Retina (tissue), 1 donor: ENCODE data around the gene SACS.
A peak's percentile ranks its signal among the peaks of the same experiment; 100 is the strongest.

ENCODE experiments used
- DNase-seq: peaks from one replicate; pipeline ENCODE4 v3.0.0-alpha.2; 2016

Gene SACS, protein sequence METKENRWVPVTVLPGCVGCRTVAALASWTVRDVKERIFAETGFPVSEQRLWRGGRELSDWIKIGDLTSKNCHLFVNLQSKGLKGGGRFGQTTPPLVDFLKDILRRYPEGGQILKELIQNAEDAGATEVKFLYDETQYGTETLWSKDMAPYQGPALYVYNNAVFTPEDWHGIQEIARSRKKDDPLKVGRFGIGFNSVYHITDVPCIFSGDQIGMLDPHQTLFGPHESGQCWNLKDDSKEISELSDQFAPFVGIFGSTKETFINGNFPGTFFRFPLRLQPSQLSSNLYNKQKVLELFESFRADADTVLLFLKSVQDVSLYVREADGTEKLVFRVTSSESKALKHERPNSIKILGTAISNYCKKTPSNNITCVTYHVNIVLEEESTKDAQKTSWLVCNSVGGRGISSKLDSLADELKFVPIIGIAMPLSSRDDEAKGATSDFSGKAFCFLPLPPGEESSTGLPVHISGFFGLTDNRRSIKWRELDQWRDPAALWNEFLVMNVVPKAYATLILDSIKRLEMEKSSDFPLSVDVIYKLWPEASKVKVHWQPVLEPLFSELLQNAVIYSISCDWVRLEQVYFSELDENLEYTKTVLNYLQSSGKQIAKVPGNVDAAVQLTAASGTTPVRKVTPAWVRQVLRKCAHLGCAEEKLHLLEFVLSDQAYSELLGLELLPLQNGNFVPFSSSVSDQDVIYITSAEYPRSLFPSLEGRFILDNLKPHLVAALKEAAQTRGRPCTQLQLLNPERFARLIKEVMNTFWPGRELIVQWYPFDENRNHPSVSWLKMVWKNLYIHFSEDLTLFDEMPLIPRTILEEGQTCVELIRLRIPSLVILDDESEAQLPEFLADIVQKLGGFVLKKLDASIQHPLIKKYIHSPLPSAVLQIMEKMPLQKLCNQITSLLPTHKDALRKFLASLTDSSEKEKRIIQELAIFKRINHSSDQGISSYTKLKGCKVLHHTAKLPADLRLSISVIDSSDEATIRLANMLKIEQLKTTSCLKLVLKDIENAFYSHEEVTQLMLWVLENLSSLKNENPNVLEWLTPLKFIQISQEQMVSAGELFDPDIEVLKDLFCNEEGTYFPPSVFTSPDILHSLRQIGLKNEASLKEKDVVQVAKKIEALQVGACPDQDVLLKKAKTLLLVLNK (N-terminal part only)

DNA sequence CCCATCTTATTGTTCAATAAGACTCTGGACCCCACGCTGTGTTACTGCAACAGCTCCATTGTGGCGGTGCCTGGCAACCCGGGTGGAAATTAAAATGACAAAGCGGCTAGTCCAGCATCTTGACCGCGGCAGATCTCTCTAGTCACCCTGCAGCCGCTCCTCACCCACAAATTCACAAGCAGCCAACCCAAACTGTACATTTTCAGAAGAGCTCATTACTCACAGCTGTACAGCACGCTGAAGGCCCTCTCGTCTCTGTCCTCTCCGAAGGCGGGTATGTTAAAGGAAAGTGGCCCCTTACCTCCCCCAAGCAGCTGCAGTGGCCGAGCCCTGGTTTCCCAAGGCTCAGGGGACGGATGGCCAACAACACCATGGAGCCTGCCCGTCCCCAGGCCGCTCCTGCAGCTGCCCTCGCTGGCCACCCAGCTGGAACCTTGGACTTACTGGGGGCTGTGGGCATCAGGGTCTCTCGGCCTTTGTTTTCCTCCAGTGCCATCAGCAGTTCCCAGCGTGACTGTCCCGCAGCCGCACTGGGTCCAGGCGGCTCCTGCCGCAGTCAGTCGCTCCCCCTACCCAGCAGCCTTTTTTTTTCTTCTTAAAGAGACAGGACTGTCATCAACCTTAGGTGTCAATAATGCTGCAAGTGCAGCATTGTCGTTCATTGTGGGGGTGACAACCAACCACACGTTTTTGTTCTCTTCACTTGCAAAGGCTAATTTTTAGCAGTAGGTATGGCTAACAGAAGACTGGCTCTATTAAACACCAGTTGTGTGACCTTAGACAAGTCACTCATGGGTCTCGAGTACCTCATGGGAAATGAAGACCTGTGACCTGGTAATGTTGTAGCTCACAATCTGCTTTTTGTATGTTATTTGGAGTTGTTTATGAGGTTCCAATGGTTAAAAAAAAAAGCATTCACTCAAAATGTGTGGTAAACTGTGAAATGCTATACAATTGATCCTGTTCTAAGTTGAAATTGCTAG lies at the start of gene SACS:
SACS (minus strand) TSS at position 532 of the 983 bp plus-strand sequence. CDS start 22,463 bp downstream, outside the sequence.
- DNase-seq, result peak; percentile 95

DNA sequence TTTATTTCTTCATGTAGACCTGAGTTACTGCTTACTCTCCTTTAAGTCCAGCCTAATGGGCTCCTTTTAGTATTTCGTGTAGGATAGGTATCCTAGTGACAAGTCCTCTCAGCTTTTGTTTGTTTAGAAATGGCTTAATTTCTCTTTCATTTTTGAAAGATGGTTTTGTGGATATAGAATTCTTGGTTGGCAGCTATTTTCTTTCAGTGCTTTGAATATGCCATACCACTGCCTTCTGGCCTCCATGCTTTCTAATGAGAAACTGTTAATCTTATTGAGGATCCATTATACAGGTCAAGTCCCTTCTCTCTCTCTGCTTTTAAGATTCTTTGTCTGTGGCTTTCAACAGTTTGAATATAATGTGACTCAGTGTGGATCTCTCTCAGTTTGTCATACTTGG lies 46.8 kb upstream of the SACS start:
- DNase-seq, result no peak

DNA sequence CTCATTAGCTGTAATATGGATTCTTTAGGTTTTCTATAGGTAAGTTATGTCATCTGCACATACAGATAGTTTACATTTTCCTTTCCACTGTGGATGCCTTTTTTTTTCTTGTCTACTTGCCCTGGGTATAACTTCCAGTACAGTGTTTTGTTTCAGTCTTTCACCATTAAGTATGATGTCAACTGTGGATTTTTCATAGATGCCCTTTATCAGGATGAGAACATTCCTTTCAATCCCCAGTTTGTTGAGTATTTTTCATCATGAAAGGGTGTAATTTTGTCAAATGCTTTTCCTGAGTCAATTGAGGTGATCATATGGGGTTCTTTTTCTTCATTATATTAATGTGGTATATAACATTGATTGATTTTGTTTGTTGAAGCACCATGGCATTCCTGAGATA lies 43.6 kb upstream of the SACS start:
- DNase-seq, result no peak

DNA sequence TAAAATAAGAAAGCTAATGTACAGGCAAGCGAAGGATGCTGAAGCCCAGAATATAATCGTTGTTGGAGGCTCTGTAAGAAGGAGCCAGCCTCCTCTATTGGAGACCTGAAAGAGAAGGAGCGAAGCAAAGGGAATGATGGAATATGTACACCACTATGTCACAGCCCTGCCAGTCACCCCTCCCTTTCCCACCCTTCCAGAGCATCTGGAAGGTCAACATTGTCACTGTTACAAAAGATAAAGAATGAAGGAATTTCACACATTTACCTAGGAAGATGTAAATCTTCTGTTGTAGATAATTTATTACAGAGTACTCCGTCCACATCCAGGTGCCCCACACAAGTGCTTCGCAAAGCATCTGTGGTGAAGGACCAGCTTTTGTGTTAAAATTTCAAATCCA lies 39.7 kb upstream of the SACS start:
- DNase-seq, result no peak

DNA sequence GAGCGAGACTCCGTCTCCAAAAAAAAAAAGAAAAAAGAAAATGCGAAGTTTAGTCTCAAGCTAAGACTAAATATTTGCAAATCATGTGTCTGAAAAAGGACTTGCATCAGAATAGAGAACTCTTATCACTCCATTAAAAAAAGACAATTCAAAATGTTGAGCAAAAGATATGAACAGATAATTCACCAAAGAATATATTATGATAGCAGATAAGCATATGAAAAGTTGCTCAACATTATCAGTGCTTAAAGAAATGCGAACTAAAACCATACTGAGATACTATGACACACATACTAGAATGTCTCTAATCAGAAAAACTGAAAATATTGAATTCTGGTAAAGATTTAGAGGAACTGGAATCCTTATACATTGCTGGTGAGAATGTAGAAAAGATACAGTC lies 38.7 kb upstream of the SACS start:
- no peak for DNase-seq

DNA sequence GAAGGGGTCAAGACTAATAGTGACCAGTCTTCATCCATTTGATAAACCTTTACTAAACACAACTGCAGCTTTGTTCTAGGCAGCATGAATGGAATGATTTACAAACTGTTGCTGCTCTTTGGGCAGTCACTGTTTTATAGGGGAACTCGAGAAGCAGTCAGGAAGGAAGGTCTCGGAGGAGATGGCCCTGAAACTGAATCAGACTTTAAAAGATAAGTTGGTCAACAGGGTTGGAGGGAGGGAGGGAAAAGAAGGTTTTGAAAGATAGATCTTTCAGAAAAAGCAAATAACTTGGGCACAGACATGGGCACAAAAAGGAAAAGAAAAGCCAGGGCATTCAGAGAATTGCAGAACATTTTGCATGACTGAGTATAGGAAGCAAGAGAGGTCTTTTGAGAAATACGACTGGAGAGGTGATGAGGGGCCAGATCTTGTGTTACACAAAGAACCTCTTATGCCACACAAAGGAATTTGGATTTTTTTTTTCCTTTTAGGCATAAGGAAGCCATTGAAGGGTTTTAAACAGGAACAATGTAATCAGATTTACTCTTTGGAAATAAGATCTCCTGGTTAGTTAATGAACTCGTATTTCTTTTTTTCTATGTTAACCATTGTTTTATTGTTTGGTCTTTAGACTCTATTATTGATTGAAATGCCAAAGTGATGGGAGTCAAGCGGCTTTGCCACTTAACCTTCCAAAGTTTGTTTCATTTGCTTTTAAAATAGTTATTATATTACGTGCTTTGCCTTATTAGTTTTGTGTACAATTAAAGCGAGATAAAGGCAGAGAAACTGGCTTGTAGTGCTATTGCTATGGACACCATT lies 37.5 kb upstream of the SACS start:
- peak; percentile 22 for DNase-seq

DNA sequence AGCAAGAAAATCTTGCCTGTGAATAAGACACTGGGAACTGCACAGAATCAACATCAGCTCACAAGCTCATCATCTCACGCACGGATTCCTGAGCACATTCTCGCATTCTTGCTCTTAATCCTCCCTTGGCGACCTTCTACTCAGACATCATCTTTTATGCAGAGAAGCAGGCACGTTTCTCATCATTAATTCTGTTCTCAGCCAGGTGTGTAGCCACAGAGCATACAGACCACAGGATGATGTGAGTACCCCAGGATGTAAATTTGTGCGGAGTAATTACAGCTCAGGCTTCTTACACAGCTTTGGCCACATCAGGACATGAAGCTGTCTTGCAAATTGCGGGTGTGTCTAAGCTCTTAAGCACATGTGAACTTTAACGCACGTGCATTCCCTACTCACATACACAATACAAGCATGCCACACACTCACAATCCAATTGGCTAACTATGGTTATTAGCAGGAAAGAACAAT lies 36.5 kb upstream of the SACS start:
- DNase-seq, result peak; percentile 55

DNA sequence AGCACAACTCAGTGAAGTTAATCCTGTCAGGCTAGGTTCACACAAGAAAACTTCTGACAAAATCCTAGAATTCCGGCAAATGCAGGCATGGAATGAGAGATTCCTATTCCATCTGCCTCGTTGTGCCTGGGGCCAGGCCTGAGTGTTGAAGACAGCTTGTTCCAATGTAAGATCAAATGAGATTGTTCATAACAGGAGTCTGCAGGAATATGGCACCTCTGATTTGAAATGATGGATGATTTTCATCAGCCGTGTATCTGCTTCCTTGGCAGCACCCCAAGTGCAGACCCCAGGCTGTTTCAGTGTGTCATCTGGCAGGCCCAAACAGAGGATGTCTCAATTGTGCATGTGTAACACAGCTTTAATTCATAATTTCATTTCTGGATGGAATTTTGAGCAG lies 35.3 kb upstream of the SACS start:
- no peak for DNase-seq

DNA sequence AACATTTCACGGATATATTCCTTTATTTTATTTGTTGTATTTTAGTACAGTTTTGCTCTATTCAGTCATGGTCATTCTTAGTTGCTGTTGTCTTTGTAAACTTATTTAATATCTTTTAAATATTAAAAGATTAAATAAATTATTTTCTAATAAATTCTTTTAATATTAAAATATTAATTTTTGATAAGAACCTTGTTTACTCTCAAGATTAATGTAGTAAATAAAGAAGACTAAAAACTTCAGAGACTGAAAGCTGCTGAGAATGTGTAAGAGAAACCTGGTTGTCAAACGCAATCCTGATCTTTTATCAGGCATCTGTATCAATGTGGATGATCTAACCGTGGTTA lies 34.4 kb upstream of the SACS start:
- DNase-seq, result no peak

DNA sequence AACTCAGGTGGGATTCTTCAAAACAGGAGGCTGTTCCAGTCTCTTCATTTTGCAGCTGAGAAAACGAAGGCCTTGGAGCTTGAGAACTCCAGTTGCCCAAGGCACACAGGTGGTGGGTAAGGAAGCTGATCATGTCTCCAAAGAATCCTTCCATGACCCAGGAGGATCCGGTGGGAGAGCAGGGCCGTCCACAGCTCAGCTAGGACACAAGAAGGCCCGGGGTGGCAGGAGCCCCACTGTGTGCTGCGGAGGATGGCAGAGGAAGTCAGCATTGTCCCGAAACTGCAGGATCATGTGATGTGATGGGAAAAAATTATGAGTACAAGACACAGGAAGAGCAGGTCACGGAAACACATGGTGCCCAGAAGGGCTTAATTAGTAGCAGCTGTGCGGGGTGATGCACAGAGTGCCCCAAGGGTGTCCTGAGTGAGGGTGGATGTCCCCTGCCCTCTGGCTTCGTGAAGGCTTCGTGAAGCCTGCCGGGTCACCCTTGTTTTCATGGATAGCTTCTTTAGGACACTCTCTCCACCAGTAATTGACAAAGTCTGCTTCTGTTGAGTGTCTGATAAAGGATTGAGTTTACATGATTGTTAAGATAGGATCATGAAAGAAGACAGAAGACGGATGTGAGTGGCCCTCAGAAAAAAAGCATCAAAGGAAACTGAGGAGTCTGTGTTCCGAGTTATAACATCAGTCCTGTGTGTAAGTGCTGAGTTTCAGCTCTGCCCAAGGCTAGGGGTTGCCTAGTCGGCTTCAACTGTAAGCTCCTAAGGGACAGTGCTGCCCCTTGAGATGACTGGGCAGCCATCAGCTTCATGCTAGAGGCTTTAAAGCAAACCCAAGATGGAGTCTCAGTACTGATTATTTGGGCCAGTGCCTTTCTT lies 33.8 kb upstream of the SACS start:
- no peak for DNase-seq

DNA sequence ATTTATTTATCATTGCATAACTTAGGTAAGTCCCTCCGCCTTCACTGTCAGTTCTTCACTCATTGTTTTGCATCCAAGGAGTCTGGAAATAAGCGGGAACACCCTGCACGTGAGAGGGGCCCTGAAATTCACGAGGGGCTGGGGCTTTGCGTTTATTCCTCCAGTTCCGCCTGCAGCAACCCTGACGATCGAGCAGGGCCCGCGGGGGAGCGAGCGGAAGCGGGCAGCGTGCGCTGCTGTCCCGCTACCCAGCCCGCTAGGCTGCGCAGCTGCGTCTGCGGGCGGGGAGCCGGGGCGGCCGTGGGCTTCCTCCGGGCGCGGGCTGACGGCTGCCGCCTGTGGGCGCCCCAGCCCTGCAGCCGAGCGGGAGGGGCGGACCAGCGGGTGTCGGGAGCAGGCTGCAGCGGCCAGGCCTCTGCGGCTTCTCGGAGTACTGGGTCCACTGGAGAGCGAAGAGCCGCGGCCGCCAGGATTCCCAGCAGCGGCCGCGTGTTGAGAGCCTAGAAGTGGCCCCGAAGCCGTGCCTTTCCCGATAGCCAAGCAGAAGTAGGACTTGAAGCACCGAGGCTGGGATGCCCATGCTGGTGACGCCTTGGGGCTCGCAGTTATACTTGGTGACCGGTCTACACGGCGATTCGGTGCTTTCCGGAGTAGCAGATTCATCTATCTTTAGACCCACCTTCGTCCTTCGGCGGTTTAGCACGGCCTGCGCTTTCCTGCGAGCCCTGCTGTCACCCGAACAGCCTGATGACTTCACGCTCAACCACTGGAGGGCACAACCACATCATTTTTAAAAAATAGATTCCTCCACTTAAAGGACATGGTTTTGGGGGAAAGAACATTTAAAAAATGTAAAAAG lies 32.9 kb upstream of the SACS start:
- DNase-seq, result peak; percentile 93

DNA sequence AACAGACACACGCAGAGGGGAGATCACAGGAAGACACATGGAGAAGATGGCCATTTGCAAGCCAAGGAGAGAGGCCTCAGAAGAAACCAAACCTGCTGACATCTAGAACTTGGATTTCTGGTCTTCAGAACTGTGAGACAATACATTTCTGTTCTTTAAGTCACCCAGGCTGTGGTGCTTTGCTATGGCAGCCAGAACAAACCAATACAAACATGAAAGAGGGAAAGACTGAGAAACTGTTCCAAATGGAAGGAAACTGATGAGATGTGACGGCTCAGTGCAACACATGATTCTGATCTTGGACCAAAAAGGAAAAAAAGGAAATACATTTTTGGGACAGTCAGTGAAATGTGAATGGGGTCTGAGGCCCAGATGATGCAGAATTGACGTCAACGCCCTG lies 30.2 kb upstream of the SACS start:
- no peak for DNase-seq

DNA sequence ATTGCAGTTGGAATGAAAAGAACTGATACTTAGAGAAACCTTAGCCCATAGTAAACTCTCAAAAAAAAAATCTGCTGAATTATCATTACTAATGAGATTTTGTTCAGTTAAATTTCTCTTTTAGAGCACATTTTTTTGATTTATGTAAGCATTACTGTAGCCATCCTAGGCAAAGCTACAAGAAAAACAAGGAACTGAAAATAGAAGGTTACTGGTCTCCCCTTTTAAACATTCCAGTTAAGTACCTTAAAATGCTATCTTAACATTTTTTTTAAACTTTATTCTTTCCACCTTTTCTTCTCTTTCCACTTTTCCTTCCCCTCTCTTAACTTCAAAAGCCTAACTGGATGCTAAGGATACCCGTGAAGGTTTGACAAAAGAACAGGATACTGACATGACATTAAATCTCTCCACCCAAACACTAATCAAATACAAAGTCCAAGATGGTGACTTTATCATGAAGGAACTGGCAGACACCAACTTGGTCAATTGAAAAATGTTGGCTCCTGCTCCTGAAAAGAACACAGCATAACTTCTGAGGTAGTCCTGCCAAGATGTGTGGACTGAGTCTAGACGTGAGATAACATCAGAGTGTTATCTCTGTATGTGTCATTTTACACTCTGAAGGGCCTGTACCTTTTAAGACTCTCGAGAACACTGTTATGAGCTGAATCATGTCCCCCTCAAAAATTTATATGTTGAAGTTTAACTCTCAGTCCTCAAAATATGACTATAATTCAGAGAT lies 29.5 kb upstream of the SACS start:
- DNase-seq, result no peak

DNA sequence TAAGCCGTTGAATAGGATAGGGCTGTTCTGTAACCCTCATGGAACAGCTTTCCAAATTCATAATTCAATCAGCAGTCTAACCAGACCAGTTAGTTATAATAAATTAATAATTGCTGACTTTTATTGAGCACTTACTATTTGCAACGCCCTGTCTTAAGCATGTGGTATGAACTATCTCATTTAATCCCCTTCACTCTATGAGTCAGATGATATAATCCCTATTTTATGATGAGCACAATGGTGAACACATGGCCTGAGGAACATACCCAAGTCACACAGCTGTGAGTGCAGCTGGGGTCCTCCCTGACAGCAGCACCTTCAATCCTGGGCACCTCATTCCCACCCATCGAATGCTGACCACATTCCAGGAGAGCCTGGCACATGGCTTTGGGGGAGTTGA lies 28.0 kb upstream of the SACS start:
- DNase-seq, result no peak

DNA sequence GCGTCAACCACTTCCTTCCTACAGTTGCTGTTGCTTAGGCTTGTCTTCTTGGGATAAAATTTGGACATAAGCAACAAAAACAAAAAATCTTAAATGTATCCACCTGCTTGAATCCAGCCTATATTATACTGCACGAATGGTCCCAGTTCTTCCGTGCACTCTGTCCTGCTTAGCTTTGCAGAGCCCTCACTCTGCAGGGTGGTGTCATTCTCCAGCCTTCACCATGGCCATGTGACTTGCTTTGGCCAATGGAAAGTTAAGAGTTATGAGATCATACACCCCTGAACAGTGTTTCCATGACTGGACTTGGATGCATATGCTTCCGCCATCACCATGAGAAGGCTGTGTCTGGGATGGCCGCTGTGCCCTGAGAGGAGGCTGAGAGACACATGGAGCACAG lies 27.4 kb upstream of the SACS start:
- DNase-seq, result no peak

DNA sequence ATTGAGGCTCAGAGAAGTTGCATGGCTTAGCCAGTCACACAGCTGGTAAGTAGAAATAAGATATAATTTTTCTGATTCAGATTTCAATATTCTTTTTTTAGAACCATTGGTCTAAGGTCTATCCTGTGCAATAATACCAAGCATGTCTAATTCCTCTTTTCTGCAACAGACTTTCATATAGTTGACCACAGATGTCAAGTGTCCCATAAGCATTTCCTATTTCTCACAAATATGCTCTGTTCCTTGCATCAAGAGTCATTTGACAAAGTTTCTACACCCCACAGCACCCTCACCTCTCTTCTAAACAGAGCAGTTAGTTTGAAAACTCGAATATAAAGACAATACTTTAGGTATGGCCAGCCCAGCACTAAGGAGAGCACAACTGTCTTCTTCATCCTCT lies 26.8 kb upstream of the SACS start:
- DNase-seq, result no peak

DNA sequence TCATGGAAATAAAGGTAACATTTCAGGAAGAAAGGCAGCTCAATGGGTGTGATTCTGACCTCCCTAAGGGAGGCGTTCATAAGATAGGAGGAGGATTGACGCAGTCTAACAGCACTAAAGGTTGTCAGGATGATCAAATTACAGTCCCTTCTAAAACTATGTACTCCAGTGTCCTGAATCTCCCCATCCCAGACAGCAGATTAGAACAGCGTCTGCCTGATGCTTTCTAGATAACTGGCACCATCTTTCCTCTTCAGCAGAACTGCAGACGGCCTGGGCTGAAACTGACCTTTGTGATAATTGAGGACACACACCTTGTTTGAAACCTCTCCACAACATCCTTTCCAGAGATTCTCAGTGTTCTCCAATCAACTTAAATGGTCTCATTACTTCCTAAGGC lies 25.5 kb upstream of the SACS start:
- no peak for DNase-seq

DNA sequence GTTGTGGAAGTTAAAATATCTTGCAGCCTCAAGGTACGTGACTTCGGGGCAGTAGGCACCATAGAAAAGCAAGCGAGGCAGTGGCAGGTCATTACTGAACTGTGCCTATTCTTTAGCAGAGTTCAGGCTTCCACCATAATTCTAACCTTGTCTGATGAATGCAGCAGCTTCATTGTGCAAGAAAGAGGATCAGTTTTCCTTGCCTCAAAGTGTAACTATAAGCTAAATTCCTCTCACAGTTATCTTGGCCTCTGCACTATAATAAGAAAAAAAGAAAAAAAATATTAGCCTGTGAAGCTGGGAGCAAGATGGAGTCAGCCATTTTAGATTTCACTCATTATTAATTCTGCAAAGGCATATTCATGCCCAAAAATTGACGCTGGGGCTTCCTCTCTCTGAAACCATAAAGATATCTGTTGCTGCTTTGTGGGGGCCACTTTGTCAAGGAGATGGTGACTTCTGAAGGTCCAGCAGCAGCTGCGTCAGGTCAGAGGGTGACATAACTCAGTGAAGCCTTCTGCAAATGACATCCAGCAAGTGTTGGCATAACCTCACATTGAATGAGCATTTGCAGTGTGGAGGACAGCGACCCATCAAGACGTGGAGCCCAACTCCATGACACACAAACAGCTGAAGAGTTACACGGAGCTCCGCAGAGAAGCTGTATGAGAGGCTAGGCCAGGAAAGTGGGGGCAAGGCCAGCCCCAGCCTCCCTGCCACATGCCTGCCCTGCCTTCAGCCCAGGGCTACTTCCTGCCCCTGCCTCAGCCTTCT lies 23.1 kb upstream of the SACS start:
- no peak for DNase-seq
